Stimulated activated memory B cell treated with anti-CD40 and anti-IgM and Interleukin-4, amounts not matched to agents 10 μg/mL and 1 μg/mL and 100 μg/mL, for 72 hours (primary cell): ENCODE data around the gene DNAJC21.
A peak's percentile ranks its signal among the peaks of the same experiment; 100 is the strongest.

Source experiments
- ATAC-seq: fragments of 150-1000 bp; cut with Tn5 transposase; 2 replicates; pipeline ENCODE4 v1.10.0; 2021
- H3K27ac Mint-ChIP-seq: one replicate; pipeline ENCODE4 v1.8.0; 2022; ENCODE audit warnings: mild to moderate bottlenecking, mixed read lengths
- H3K27me3 Mint-ChIP-seq: one replicate; pipeline ENCODE4 v1.8.0; 2022; ENCODE audit warnings: mixed read lengths
- H3K36me3 Mint-ChIP-seq: one replicate; pipeline ENCODE4 v1.8.0; 2022; ENCODE audit warnings: mixed read lengths
- H3K4me1 Mint-ChIP-seq: one replicate; pipeline ENCODE4 v1.8.0; 2022; ENCODE audit warnings: mixed read lengths
- H3K4me3 Mint-ChIP-seq: one replicate; pipeline ENCODE4 v1.8.0; 2022; ENCODE audit warnings: mild to moderate bottlenecking, moderate library complexity, mixed read lengths
- H3K9me3 Mint-ChIP-seq: one replicate; pipeline ENCODE4 v1.8.0; 2022; ENCODE audit warnings: mixed read lengths

DNAJC21 gene

GRCh38 chr5:34929134-34929719 lies at the start of gene DNAJC21:
Gene DNAJC21, plus strand, starts transcription at chr5:34929559. Its CDS starts 261 bp downstream, at chr5:34929820.
- H3K9me3 Mint-ChIP-seq, result no peaks in the 10 kb centered on the region
- peak; percentile 97 for ATAC-seq
- peaks cover 33% of the 10 kb centered on the region for H3K36me3 Mint-ChIP-seq
- peak within 1 kb of the TSS; percentile 97 for H3K27ac Mint-ChIP-seq
- peaks cover 16% of the 10 kb centered on the region for H3K4me1 Mint-ChIP-seq
- H3K27me3 Mint-ChIP-seq, result no peaks in the 10 kb centered on the region
- H3K4me3 Mint-ChIP-seq, result peak within 1 kb of the TSS; percentile 100

- no peak overlapping the region for H3K4me3 Mint-ChIP-seq
- no peaks in the 10 kb centered on the region for H3K27me3 Mint-ChIP-seq
- no peak for ATAC-seq
- no peak overlapping the region for H3K27ac Mint-ChIP-seq
- H3K36me3 Mint-ChIP-seq, result no peaks in the 10 kb centered on the region
- H3K9me3 Mint-ChIP-seq, result peaks cover 3% of the 10 kb centered on the region
- no peaks in the 10 kb centered on the region for H3K4me1 Mint-ChIP-seq
These were observed 48.1 kb upstream of the DNAJC21 start for GRCh38 chr5:34881246-34881645.

- Mint-ChIP-seq H3K4me3 (no peak overlapping the region), H3K27ac (no peak overlapping the region), H3K27me3 (peaks cover 11% of the 10 kb centered on the region), H3K9me3 (no peaks in the 10 kb centered on the region), H3K36me3 (no peaks in the 10 kb centered on the region), H3K4me1 (no peaks in the 10 kb centered on the region)
- no peak for ATAC-seq
These were observed 42.8 kb upstream of the DNAJC21 start for GRCh38 chr5:34886392-34887119.

GRCh38 chr5:34889394-34889793 lies 40.0 kb upstream of the DNAJC21 start:
- H3K9me3 Mint-ChIP-seq, result no peaks in the 10 kb centered on the region
- no peak for ATAC-seq
- H3K27ac Mint-ChIP-seq, result no peak overlapping the region
- peaks cover 11% of the 10 kb centered on the region for H3K27me3 Mint-ChIP-seq
- H3K36me3 Mint-ChIP-seq, result no peaks in the 10 kb centered on the region
- H3K4me3 Mint-ChIP-seq, result no peak overlapping the region
- no peaks in the 10 kb centered on the region for H3K4me1 Mint-ChIP-seq

GRCh38 chr5:34891981-34892380 lies 37.4 kb upstream of the DNAJC21 start:
- no peak overlapping the region for H3K27ac Mint-ChIP-seq

GRCh38 chr5:34892414-34892813 lies 36.9 kb upstream of the DNAJC21 start:
- Mint-ChIP-seq H3K27ac (no peak overlapping the region), H3K36me3 (peaks cover 5% of the 10 kb centered on the region), H3K27me3 (peaks cover 1% of the 10 kb centered on the region), H3K4me1 (no peaks in the 10 kb centered on the region), H3K9me3 (no peaks in the 10 kb centered on the region), H3K4me3 (no peak overlapping the region)
- ATAC-seq, result no peak

More at GRCh38 chr5:34891981-34892380, 37.4 kb upstream of the DNAJC21 start:
- Mint-ChIP-seq H3K36me3 (peaks cover 5% of the 10 kb centered on the region), H3K4me3 (no peak overlapping the region), H3K27me3 (peaks cover 6% of the 10 kb centered on the region), H3K4me1 (no peaks in the 10 kb centered on the region), H3K9me3 (no peaks in the 10 kb centered on the region)
- ATAC-seq, result no peak

GRCh38 chr5:34894716-34895115 lies 34.6 kb upstream of the DNAJC21 start:
- no peak overlapping the region for H3K27ac Mint-ChIP-seq
- no peaks in the 10 kb centered on the region for H3K9me3 Mint-ChIP-seq
- no peaks in the 10 kb centered on the region for H3K4me1 Mint-ChIP-seq
- H3K27me3 Mint-ChIP-seq, result no peaks in the 10 kb centered on the region
- ATAC-seq, result no peak
- H3K4me3 Mint-ChIP-seq, result no peak overlapping the region
- H3K36me3 Mint-ChIP-seq, result peaks cover 5% of the 10 kb centered on the region

GRCh38 chr5:34895641-34896419 lies 33.5 kb upstream of the DNAJC21 start:
- Mint-ChIP-seq H3K4me3 (no peak overlapping the region), H3K27me3 (no peaks in the 10 kb centered on the region), H3K27ac (no peak overlapping the region), H3K9me3 (no peaks in the 10 kb centered on the region), H3K4me1 (no peaks in the 10 kb centered on the region), H3K36me3 (peaks cover 5% of the 10 kb centered on the region)
- no peak for ATAC-seq

- no peaks in the 10 kb centered on the region for H3K4me1 Mint-ChIP-seq
- ATAC-seq, result no peak
- H3K9me3 Mint-ChIP-seq, result no peaks in the 10 kb centered on the region
- no peak overlapping the region for H3K27ac Mint-ChIP-seq
- no peak overlapping the region for H3K4me3 Mint-ChIP-seq
- H3K27me3 Mint-ChIP-seq, result no peaks in the 10 kb centered on the region
- H3K36me3 Mint-ChIP-seq, result peaks cover 5% of the 10 kb centered on the region
These were observed 31.7 kb upstream of the DNAJC21 start for GRCh38 chr5:34897646-34898045.

- Mint-ChIP-seq H3K27me3 (no peaks in the 10 kb centered on the region), H3K4me3 (no peak overlapping the region), H3K27ac (no peak overlapping the region), H3K9me3 (no peaks in the 10 kb centered on the region), H3K4me1 (no peaks in the 10 kb centered on the region), H3K36me3 (peaks cover 5% of the 10 kb centered on the region)
- ATAC-seq, result peak; percentile 67
These were observed 31.0 kb upstream of the DNAJC21 start for GRCh38 chr5:34898258-34898895.

- Mint-ChIP-seq H3K4me3 (no peak overlapping the region), H3K27me3 (no peaks in the 10 kb centered on the region), H3K4me1 (no peaks in the 10 kb centered on the region), H3K9me3 (no peaks in the 10 kb centered on the region), H3K27ac (no peak overlapping the region), H3K36me3 (peaks cover 5% of the 10 kb centered on the region)
- no peak for ATAC-seq
These were observed 30.3 kb upstream of the DNAJC21 start for GRCh38 chr5:34899066-34899465.

- Mint-ChIP-seq H3K4me3 (no peak overlapping the region), H3K27me3 (no peaks in the 10 kb centered on the region), H3K9me3 (no peaks in the 10 kb centered on the region), H3K4me1 (no peaks in the 10 kb centered on the region), H3K27ac (no peak overlapping the region), H3K36me3 (peaks cover 5% of the 10 kb centered on the region)
- ATAC-seq, result no peak
These were observed 28.7 kb upstream of the DNAJC21 start for GRCh38 chr5:34900652-34901051.

- Mint-ChIP-seq H3K36me3 (peaks cover under 1% of the 10 kb centered on the region), H3K9me3 (no peaks in the 10 kb centered on the region), H3K4me1 (no peaks in the 10 kb centered on the region), H3K4me3 (no peak overlapping the region), H3K27me3 (no peaks in the 10 kb centered on the region), H3K27ac (no peak overlapping the region)
- ATAC-seq, result no peak
These were observed 26.1 kb upstream of the DNAJC21 start for GRCh38 chr5:34903260-34903659.

GRCh38 chr5:34905564-34905963 lies 23.8 kb upstream of the DNAJC21 start:
- Mint-ChIP-seq H3K9me3 (no peaks in the 10 kb centered on the region), H3K4me3 (no peak overlapping the region), H3K27me3 (no peaks in the 10 kb centered on the region), H3K36me3 (peaks cover 20% of the 10 kb centered on the region), H3K4me1 (no peaks in the 10 kb centered on the region), H3K27ac (no peak overlapping the region)
- ATAC-seq, result no peak

GRCh38 chr5:34913072-34913471 lies 16.3 kb upstream of the DNAJC21 start:
- ATAC-seq, result no peak
- H3K4me1 Mint-ChIP-seq, result peaks cover 28% of the 10 kb centered on the region
- H3K27me3 Mint-ChIP-seq, result no peaks in the 10 kb centered on the region
- no peaks in the 10 kb centered on the region for H3K9me3 Mint-ChIP-seq
- H3K27ac Mint-ChIP-seq, result no peak overlapping the region
- H3K4me3 Mint-ChIP-seq, result no peak overlapping the region
- H3K36me3 Mint-ChIP-seq, result peaks cover 37% of the 10 kb centered on the region
